HepG2 (cell line): Measurements from ENCODE around the gene CPED1. TPM values are rescaled to one million over a fixed set of nuclear protein-coding genes. Genes with fewer than 3 reads are reported as not detected.

Experiments
- ATAC-seq: fragments of 200-7000 bp; cut with Tn5 transposase; 3 replicates; pipeline ENCODE4 v1.9.1; 2020; ENCODE audit warnings: mild to moderate bottlenecking, moderate library complexity
- BruUV-seq: library from RNA; stranded (reverse); fragments of 400-500 nt; replicated peaks from 2 replicates; lab custom pipeline; 2021; lab: Mats Ljungman, UMichigan
- CTCF ChIA-PET: fragments of 300-600 bp; formaldehyde crosslinking; extraction: SDS; loops from one replicate; lab custom pipeline; 2021; ENCODE audit warnings: low total read pairs, inconsistent platforms, low intra/inter-chr PET ratio; lab: Yijun Ruan, JAX
- POLR2A ChIA-PET: fragments of 350-600 bp; sonication (Branson Sonifier 250); formaldehyde crosslinking; loops from one replicate; lab custom pipeline; 2020; ENCODE audit warnings: antibody characterized with exemption, inconsistent platforms; lab: Yijun Ruan, JAX
- DNase-seq: peaks from one replicate; pipeline ENCODE4 v3.0.0-alpha.2; 2015; ENCODE audit warnings: low spot score
- FAIRE-seq: peaks from 3 replicates; lab custom pipeline; 2011; peaks lifted over from hg19 to GRCh38; lab: Jason Lieb, UNC
- H2AFZ ChIP-seq: one replicate; pipeline ENCODE4 v1.6.1; 2011; ENCODE audit warnings: low read length, inconsistent platforms
- H3K27ac ChIP-seq: fragments of 300-600 bp; 3 replicates; pipeline ENCODE4 v1.8.0; 2011; ENCODE audit warnings: mixed run types, mild to moderate bottlenecking, mixed read lengths, low read length, inconsistent platforms; ENCODE audit not compliant: insufficient read depth; ENCODE audit errors: extremely low read length
- H3K27me3 ChIP-seq, 2 experiments: fragments of 200-600 bp in 1 of 2; 2 replicates in 1 of 2; 3 replicates in 1 of 2; pipeline versions ENCODE4 v1.6.0 to v1.8.0; 2011; ENCODE audit warnings: low read length in 2 of 2, mild to moderate bottlenecking in 2 of 2, moderate library complexity in 2 of 2, inconsistent platforms in 1 of 2; ENCODE audit not compliant: insufficient read depth in 2 of 2, control insufficient read depth in 1 of 2
- H3K36me3 ChIP-seq, 2 experiments: fragments of 200-600 bp in 1 of 2; replicated peaks in 1 of 2; 2 replicates in 1 of 2; 3 replicates in 1 of 2; pipeline versions ENCODE4 v1.5.1 to v1.8.0; 2011; ENCODE audit warnings: low read length in 2 of 2, inconsistent platforms in 1 of 2; ENCODE audit not compliant: insufficient read depth in 2 of 2, control insufficient read depth in 1 of 2
- H3K4me1 ChIP-seq: 2 replicates; pipeline ENCODE4 v1.5.1; 2012; ENCODE audit warnings: low read length, inconsistent platforms; ENCODE audit not compliant: insufficient read depth
- H3K4me2 ChIP-seq: 2 replicates; pipeline ENCODE4 v1.6.0; 2011; ENCODE audit warnings: low read depth, low read length, inconsistent platforms
- H3K4me3 ChIP-seq, 3 experiments: fragments of 200-600 bp in 1 of 3; sonication (generic), shearing (Covaris generic) in 1 of 3; replicated peaks in 1 of 3; 2 replicates each; pipeline ENCODE4 v1.5.1; 2011 to 2016; ENCODE audit warnings: low read length in 3 of 3, inconsistent platforms in 2 of 3, low read depth in 2 of 3, mild to moderate bottlenecking in 2 of 3, control low read depth in 1 of 3, mixed read lengths in 1 of 3; ENCODE audit not compliant: insufficient read depth in 1 of 3
- H3K79me2 ChIP-seq: one replicate; pipeline ENCODE4 v1.6.1; 2011; ENCODE audit warnings: low read length, inconsistent platforms; ENCODE audit not compliant: insufficient read depth
- H3K9ac ChIP-seq: 2 replicates; pipeline ENCODE4 v1.6.0; 2011; ENCODE audit warnings: mild to moderate bottlenecking, low read depth, low read length, inconsistent platforms; ENCODE audit not compliant: insufficient read depth
- H3K9me3 ChIP-seq: 2 replicates; pipeline ENCODE4 v1.5.1; 2012; ENCODE audit warnings: mild to moderate bottlenecking, low read length
- H4K20me1 ChIP-seq: 2 replicates; pipeline ENCODE4 v1.6.0; 2011; ENCODE audit warnings: inconsistent platforms, mild to moderate bottlenecking, low read length, moderate library complexity; ENCODE audit not compliant: insufficient read depth
- EZH2 ChIP-seq: conservative IDR thresholded peaks from 2 replicates; pipeline ENCODE4 v1.6.1; 2012; ENCODE audit warnings: mild to moderate bottlenecking, low read depth, low read length, moderate library complexity
- HOXA7 ChIP-seq: sonication (generic); formaldehyde crosslinking; IDR thresholded peaks from 2 replicates; pipeline ENCODE4 v1.8.1; 2022; ENCODE audit warnings: mild to moderate bottlenecking, missing genetic modification reagents, moderate library complexity
- KAT8 ChIP-seq: IDR thresholded peaks from 2 replicates; pipeline ENCODE4 v1.6.1; 2016; ENCODE audit warnings: missing genetic modification reagents, missing compliant biosample characterization
- MEF2D ChIP-seq: sonication (generic); formaldehyde crosslinking; IDR thresholded peaks from 2 replicates; pipeline ENCODE4 v1.5.1; 2020; ENCODE audit warnings: mild to moderate bottlenecking, missing genetic modification reagents
- NFIB ChIP-seq: sonication (generic); formaldehyde crosslinking; IDR thresholded peaks from 2 replicates; pipeline ENCODE4 v1.9.0; 2021; ENCODE audit warnings: missing genetic modification reagents, mild to moderate bottlenecking, borderline replicate concordance
- PAWR ChIP-seq: sonication (generic); formaldehyde crosslinking; IDR thresholded peaks from 2 replicates; pipeline ENCODE4 v1.4.0; 2020; ENCODE audit warnings: missing genetic modification reagents, mild to moderate bottlenecking, borderline replicate concordance
- RNF219 ChIP-seq: sonication (generic); formaldehyde crosslinking; IDR thresholded peaks from 2 replicates; pipeline ENCODE4 v1.5.0; 2020; ENCODE audit warnings: mild to moderate bottlenecking, missing genetic modification reagents
- ZBTB49 ChIP-seq: sonication (generic); formaldehyde crosslinking; IDR thresholded peaks from 2 replicates; pipeline ENCODE4 v1.4.0; 2020; ENCODE audit warnings: missing genetic modification reagents, borderline replicate concordance
- ZC3H4 ChIP-seq: sonication (generic); formaldehyde crosslinking; IDR thresholded peaks from 2 replicates; pipeline ENCODE4 v1.4.0; 2020; ENCODE audit warnings: missing genetic modification reagents, borderline replicate concordance
- ZNF121 ChIP-seq: sonication (generic); formaldehyde crosslinking; IDR thresholded peaks from 2 replicates; pipeline ENCODE4 v1.5.0; 2020; ENCODE audit warnings: mild to moderate bottlenecking, missing genetic modification reagents
- ZNF317 ChIP-seq: sonication (generic); formaldehyde crosslinking; IDR thresholded peaks from 2 replicates; pipeline ENCODE4 v1.5.0; 2020; ENCODE audit warnings: mild to moderate bottlenecking, missing genetic modification reagents
- ZNF570 ChIP-seq: sonication (generic); formaldehyde crosslinking; IDR thresholded peaks from 2 replicates; pipeline ENCODE4 v1.4.0; 2020; ENCODE audit warnings: mild to moderate bottlenecking, missing genetic modification reagents, borderline replicate concordance
- ZNF761 ChIP-seq: sonication (generic); formaldehyde crosslinking; conservative IDR thresholded peaks from 2 replicates; pipeline ENCODE4 v1.4.0; 2020; ENCODE audit warnings: mild to moderate bottlenecking, missing genetic modification reagents
- WGBS: methylation state at CpG from one replicate; pipeline ENCODE4 v1.1.6; 2017; ENCODE audit warnings: low lambda C conversion rate; 5-methylcytosine and 5-hydroxymethylcytosine counted together
- in situ Hi-C: cut with HindIII; loops from 2 replicates; pipeline ENCODE4 v1.10.0; 2017; ENCODE audit warnings: low pct_unique_long_range_greater_than_20kb; ENCODE audit not compliant: extremely low pct_ligation_motif_present
- intact Hi-C: fragments of 100-400 bp; cut with micrococcal nuclease; formaldehyde crosslinking; loops from one replicate; pipeline ENCODE4 v1.10.0; 2022; ENCODE audit not compliant: unreplicated experiment
- polyA plus RNA-seq, 8 experiments: library from polyadenylated mRNA; depleted of rRNA in 3 of 8; stranded (reverse) in 7 of 8; unstranded in 1 of 8; fragments of >200 nt; fragmentation: Illumina TruSeq in 4 of 8; extraction: Trizol in 4 of 8; gene quantifications; 2 replicates each; pipeline versions ENCODE4 v1.2.1 to v1.2.3, GENCODE V29; 2011 to 2016; ENCODE audit warnings: low read depth in 4 of 8, missing spikeins in 1 of 8, mixed read lengths in 1 of 8; ENCODE audit not compliant: insufficient read depth in 1 of 8
- total RNA-seq, 5 experiments: library from RNA; depleted of rRNA; stranded (reverse); fragments of >200 nt; fragmentation: Illumina TruSeq; extraction: Trizol; gene quantifications; 2 replicates each; pipeline ENCODE4 v1.2.3, GENCODE V29; 2016; ENCODE audit warnings: low read depth in 1 of 5
- TF ChIP-seq, protein P1 (sequence below): sonication (generic); formaldehyde crosslinking; IDR thresholded peaks from 2 replicates; pipeline ENCODE4 v1.4.0; 2020; ENCODE audit warnings: missing genetic modification reagents
- TF ChIP-seq, protein P2 (sequence below): sonication (generic); formaldehyde crosslinking; IDR thresholded peaks from 2 replicates; pipeline ENCODE4 v1.8.1; 2023; ENCODE audit warnings: mild to moderate bottlenecking, missing genetic modification reagents

CPED1 gene
- total and polyA plus RNA-seq, 2 of the 13 experiments (the other 11 are each of a cell fraction or from before 2014, with no cell fraction given): 11.5 to 27.0 TPM

GRCh38 chr7:121038717-121039509 is 50.4 kb downstream of the CPED1 start:
- Histone ChIP-seq H3K27me3 (no peaks in the 10 kb centered on the region), H4K20me1 (no peaks in the 10 kb centered on the region), H3K9ac (no peak overlapping the region), H3K9me3 (no peaks in the 10 kb centered on the region), H3K4me1 (no peaks in the 10 kb centered on the region), H2AFZ (no peak overlapping the region), H3K27ac (no peak overlapping the region), H3K4me2 (no peak overlapping the region), H3K36me3 (no peaks in the 10 kb centered on the region), H3K4me3 (no peak overlapping the region), H3K79me2 (no peaks in the 10 kb centered on the region)
- in situ Hi-C loops (no loop called here), intact Hi-C loops (no loop called here)
- 33% methylated on average over 7 of the region's 7 CpGs for whole genome bisulfite sequencing
- FAIRE-seq (no peak), DNase-seq (no peak), ATAC-seq (no peak)
- BruUV-seq: no TSS peak
- ChIA-PET POLR2A (no interaction called here), CTCF (no interaction called here)
- TF ChIP-seq KAT8 (CRISPR knock-in tag) (no peak), ZNF121 (CRISPR knock-in tag) (no peak), RNF219 (CRISPR knock-in tag) (no peak), ZBTB49 (CRISPR knock-in tag) (no peak), ZNF570 (CRISPR knock-in tag) (no peak), PAWR (no peak), MEF2D (no peak), EZH2 (no peak), ZNF761 (CRISPR knock-in tag) (no peak), ZC3H4 (CRISPR knock-in tag) (no peak), NFIB (CRISPR knock-in tag) (no peak), ZNF317 (CRISPR knock-in tag) (no peak), HOXA7 (CRISPR knock-in tag) (no peak)
- TF ChIP-seq, protein P1, sequence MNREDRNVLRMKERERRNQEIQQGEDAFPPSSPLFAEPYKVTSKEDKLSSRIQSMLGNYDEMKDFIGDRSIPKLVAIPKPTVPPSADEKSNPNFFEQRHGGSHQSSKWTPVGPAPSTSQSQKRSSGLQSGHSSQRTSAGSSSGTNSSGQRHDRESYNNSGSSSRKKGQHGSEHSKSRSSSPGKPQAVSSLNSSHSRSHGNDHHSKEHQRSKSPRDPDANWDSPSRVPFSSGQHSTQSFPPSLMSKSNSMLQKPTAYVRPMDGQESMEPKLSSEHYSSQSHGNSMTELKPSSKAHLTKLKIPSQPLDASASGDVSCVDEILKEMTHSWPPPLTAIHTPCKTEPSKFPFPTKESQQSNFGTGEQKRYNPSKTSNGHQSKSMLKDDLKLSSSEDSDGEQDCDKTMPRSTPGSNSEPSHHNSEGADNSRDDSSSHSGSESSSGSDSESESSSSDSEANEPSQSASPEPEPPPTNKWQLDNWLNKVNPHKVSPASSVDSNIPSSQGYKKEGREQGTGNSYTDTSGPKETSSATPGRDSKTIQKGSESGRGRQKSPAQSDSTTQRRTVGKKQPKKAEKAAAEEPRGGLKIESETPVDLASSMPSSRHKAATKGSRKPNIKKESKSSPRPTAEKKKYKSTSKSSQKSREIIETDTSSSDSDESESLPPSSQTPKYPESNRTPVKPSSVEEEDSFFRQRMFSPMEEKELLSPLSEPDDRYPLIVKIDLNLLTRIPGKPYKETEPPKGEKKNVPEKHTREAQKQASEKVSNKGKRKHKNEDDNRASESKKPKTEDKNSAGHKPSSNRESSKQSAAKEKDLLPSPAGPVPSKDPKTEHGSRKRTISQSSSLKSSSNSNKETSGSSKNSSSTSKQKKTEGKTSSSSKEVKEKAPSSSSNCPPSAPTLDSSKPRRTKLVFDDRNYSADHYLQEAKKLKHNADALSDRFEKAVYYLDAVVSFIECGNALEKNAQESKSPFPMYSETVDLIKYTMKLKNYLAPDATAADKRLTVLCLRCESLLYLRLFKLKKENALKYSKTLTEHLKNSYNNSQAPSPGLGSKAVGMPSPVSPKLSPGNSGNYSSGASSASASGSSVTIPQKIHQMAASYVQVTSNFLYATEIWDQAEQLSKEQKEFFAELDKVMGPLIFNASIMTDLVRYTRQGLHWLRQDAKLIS (CRISPR knock-in tag): no peak
- TF ChIP-seq, protein P2, sequence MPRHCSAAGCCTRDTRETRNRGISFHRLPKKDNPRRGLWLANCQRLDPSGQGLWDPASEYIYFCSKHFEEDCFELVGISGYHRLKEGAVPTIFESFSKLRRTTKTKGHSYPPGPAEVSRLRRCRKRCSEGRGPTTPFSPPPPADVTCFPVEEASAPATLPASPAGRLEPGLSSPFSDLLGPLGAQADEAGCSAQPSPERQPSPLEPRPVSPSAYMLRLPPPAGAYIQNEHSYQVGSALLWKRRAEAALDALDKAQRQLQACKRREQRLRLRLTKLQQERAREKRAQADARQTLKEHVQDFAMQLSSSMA (CRISPR knock-in tag): no peak
